SK-N-SH treated with all-trans-retinoic acid at 6 μM for 48 hours (cell line): Measurements from ENCODE around the gene JAML.

Experiments used
- CREB5 ChIP-seq: fragments of 250-450 bp; sonication (Bioruptor Pico); IDR thresholded peaks from 2 replicates; pipeline ENCODE4 v1.5.1; 2020; ENCODE audit warnings: low read depth, mild to moderate bottlenecking, moderate library complexity
- CSRNP3 ChIP-seq: fragments of 250-450 bp; sonication (Bioruptor Pico); IDR thresholded peaks from 2 replicates; pipeline ENCODE4 v1.5.1; 2021; ENCODE audit warnings: mild to moderate bottlenecking, moderate library complexity
- ESRRG ChIP-seq: fragments of 250-450 bp; sonication (Bioruptor Pico); IDR thresholded peaks from 2 replicates; pipeline ENCODE4 v1.6.1; 2021; ENCODE audit warnings: mild to moderate bottlenecking
- ISL1 ChIP-seq: fragments of 250-450 bp; sonication (Bioruptor Pico); IDR thresholded peaks from 2 replicates; pipeline ENCODE4 v2.1.2; 2022; ENCODE audit warnings: mild to moderate bottlenecking, moderate library complexity
- PATZ1 ChIP-seq: fragments of 250-450 bp; sonication (Bioruptor Pico); IDR thresholded peaks from 2 replicates; pipeline ENCODE4 v1.8.0; 2020; ENCODE audit warnings: mild to moderate bottlenecking, moderate library complexity, borderline replicate concordance
- RARB ChIP-seq: fragments of 250-450 bp; sonication (Bioruptor Pico); IDR thresholded peaks from 2 replicates; pipeline ENCODE4 v1.8.0; 2021; ENCODE audit warnings: mild to moderate bottlenecking, moderate library complexity
- TOX ChIP-seq: fragments of 250-450 bp; sonication (Bioruptor Pico); IDR thresholded peaks from 2 replicates; pipeline ENCODE4 v1.8.0; 2021; ENCODE audit warnings: mild to moderate bottlenecking, moderate library complexity, borderline replicate concordance
- ZC3H10 ChIP-seq: fragments of 250-450 bp; sonication (Bioruptor Pico); IDR thresholded peaks from 2 replicates; pipeline ENCODE4 v1.5.1; 2021; ENCODE audit warnings: mild to moderate bottlenecking, moderate library complexity
- ZFP3 ChIP-seq: fragments of 250-450 bp; sonication (Bioruptor Pico); IDR thresholded peaks from 2 replicates; pipeline ENCODE4 v1.5.0; 2020; ENCODE audit warnings: mild to moderate bottlenecking, moderate library complexity
- ZFP30 ChIP-seq: fragments of 450-650 bp; formaldehyde crosslinking; IDR thresholded peaks from 2 replicates; pipeline ENCODE4 v1.5.0; 2022; ENCODE audit warnings: mild to moderate bottlenecking, moderate library complexity
- ZNF565 ChIP-seq: fragments of 450-650 bp; formaldehyde crosslinking; conservative IDR thresholded peaks from 2 replicates; pipeline ENCODE4 v1.5.0; 2020; ENCODE audit warnings: low read depth, mild to moderate bottlenecking, moderate library complexity
- ZNF70 ChIP-seq: fragments of 450-650 bp; formaldehyde crosslinking; IDR thresholded peaks from 2 replicates; pipeline ENCODE4 v1.5.0; 2020; ENCODE audit warnings: mild to moderate bottlenecking, moderate library complexity
- ZNF8 ChIP-seq: fragments of 450-650 bp; formaldehyde crosslinking; IDR thresholded peaks from 2 replicates; pipeline ENCODE4 v1.5.0; 2020; ENCODE audit warnings: mild to moderate bottlenecking, moderate library complexity

GRCh38 chr11:118222437-118222836 is 2.4 kb downstream of the JAML start:
- TF ChIP-seq ZNF565 (CRISPR knock-in tag) = no peak
- no peak for TF ChIP-seq TOX (CRISPR knock-in tag)
- no peak for TF ChIP-seq ZNF8 (CRISPR knock-in tag)
- no peak for TF ChIP-seq ZC3H10
- TF ChIP-seq ZFP3 = no peak
- no peak for TF ChIP-seq CREB5 (CRISPR knock-in tag)
- no peak for TF ChIP-seq ZFP30 (CRISPR knock-in tag)
- TF ChIP-seq PATZ1 (CRISPR knock-in tag) = no peak
- TF ChIP-seq ZNF70 = no peak
- TF ChIP-seq RARB (CRISPR knock-in tag) = no peak
- no peak for TF ChIP-seq ISL1 (CRISPR knock-in tag)
- no peak for TF ChIP-seq CSRNP3 (CRISPR knock-in tag)
- TF ChIP-seq ESRRG (CRISPR knock-in tag) = no peak
